IPS DF 4.7 (cell line): ENCODE data around the gene ANKRD22.
"Not testable (repeated sequence)": the region's sequence is repeated elsewhere in the genome, so short reads cannot be mapped to it uniquely, and the experiment has no call there.

Experiments
- DNase-seq: peaks from one replicate; pipeline ENCODE4 v3.0.0-alpha.2; 2013; ENCODE audit warnings: low spot score; ENCODE audit errors: extremely low read depth

Gene ANKRD22

DNA sequence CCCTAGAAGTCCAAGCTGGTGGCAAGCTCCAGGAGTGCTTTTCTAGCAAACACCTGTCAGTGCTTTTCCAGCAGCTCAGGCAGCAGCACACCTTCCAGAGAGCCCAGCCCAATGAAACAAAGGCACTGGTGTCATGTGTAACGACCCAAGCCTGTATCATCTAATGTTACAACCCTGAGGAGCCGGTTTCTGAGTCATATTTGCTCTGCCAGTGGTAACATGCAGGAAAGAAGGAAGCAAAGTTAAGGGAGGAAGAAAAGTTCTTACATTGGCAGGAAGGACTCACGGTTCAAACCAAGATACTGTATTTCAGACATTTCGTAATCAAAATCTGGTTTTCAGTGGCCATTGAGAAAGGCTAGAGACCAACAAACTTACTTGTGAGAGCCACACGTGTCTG, at the start of gene ANKRD22:
TSS of gene ANKRD22 (minus strand) at position 139 of the 400 bp plus-strand sequence. CDS start 237 bp downstream, outside the sequence.
- DNase-seq: no peak

GRCh38 chr10:88899886-88900285, 48.2 kb upstream of the ANKRD22 start:
- no peak for DNase-seq

GRCh38 chr10:88898727-88899126, 47.1 kb upstream of the ANKRD22 start:
- DNase-seq: no peak

- no peak for DNase-seq
Measured at GRCh38 chr10:88896994-88897853, 45.6 kb upstream of the ANKRD22 start.

DNA sequence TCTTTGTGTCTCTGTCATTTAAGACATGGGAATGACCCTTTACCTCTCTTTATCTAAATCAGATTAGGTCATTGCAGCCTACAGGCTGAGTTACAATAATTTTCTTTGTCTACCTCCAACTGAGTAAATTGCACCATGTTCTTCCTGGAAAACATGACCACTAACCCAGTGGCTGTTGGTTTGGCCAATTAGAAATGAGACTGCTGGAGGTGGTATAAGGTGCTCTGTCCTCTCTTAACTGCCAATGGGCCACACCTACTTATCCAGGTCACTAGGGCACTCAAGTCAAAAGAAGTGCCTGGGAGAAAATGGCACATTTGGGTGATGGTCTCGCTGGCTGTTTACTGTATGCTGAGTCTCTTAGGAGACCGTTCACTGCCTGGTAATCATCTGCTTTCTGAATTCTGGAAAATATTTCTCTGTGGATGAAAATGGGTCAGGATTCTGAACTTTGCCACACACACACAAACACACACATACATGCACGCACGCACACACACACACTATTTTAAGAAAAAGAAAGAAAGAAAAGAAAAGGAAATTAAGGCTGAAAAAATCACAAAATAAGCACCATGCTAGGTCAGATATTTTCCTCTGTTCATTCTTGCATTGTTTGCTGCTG, 44.8 kb upstream of the ANKRD22 start:
- no peak for DNase-seq

GRCh38 chr10:88895250-88895649, 43.6 kb upstream of the ANKRD22 start:
- DNase-seq: no peak

DNA sequence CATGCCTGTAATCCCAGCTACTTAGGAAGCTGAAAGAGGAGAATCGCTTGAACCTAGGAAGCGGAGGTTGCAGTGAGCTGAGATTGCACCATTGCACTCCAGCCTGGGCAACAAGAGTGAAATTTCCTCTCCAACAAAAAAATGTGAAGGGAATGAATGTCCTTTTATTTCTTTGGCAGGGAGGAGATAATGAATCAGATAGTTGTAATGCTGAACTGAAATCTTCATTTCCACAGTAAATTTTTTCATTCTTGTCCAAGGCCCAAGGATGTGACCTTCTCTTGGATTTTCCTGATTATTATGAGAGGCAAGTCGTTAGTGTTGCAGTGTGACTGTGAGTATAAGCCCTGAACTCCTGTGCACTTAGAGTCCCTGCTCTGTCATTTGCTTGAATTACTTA, 42.0 kb upstream of the ANKRD22 start:
- no peak for DNase-seq

- DNase-seq: no peak
Measured at GRCh38 chr10:88892222-88892967, 40.8 kb upstream of the ANKRD22 start.

DNA sequence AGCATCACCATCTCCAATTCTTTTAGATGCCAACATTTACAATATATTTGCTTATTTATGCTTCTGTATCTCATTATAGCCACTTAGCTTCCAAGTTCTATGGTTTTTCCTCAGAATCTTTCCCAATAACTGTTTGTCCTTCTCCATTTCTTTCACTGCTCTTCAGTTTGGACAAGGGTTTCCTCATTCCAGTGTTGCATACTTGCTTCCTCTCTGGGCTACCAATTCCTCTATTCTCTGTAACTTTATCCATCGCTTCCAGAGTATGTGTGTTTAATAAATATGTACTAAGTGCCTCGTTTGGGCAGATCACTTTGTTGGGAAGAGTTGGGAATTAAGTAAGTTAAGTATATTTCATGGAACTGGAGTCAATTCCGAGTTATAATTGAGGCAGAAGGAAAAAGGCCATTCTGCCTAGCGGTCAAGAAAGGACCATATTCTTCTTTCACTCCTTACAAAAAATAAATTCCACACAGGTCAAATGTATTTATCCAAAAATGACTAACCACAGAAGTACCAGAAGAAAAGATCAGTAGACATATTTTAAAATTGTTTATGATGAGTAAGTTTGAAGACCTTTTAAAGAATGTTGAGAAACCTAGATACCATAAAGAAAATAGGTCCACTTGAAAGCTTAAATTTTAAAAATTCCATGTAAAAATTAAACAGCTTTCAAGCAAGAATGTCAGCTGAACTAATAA, 39.2 kb upstream of the ANKRD22 start:
- DNase-seq: no peak

- no peak for DNase-seq
Measured at GRCh38 chr10:88889559-88890337, 38.1 kb upstream of the ANKRD22 start.

- no peak for DNase-seq
Measured at GRCh38 chr10:88888810-88889445, 37.3 kb upstream of the ANKRD22 start.

DNA sequence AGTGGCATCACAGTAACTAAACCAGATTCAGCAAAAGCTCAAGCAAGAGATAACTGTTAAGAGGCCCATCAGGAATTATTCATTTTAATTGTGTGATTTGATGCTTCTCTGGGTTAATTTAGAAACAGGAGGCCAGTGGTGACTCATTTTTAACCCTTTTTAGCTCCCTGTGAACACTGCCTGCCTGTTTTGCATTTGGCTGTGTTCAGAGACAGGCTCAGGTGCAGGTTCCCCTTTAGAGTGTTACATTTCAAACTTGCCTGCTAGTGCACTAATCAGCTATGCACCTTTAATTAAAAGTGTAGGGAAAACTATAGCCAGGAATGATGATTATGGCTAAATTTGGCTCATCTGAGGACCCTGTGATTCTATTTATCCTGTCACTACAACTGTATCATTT, 34.9 kb upstream of the ANKRD22 start:
- DNase-seq: no peak

DNA sequence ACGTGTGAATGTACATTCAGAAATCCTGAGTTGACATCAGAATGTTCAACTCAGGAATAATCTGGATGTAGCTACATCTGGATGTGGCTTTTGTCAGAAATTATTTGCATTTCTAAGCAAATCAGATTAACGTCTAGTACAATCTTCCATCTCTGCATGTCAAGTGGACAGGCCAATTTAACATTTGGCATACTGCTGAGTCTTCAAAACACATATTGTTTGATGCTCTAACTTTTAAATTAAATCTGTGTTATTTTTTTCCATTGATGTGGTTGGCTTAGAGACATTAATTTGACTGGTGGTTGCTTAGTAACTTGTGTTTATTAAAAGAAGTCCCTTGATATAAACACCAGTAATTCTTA, 31.8 kb upstream of the ANKRD22 start:
- no peak for DNase-seq

- DNase-seq: not testable (repeated sequence)
Measured at GRCh38 chr10:88882646-88883447, 31.2 kb upstream of the ANKRD22 start.

- no peak for DNase-seq
Measured at GRCh38 chr10:88881922-88882645, 30.4 kb upstream of the ANKRD22 start.

DNA sequence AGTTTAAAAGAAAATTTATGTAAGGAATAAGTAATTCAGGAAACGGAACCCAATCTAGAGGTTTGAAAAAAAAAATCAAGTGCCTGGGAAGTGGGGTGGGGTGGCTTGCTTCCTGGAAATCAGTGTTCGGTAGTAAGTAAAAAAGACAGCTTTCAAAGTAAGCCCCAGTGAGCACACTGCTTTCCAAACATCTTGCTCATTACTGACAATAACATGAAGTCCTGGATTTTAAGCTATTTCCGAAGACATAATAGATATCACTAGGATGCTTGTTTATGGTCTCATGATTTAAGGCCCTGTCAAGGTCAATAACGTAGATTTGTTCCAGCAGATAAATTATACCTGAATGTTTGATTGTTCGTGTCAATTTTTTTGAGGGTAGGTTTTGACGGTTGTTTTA, 29.7 kb upstream of the ANKRD22 start:
- no peak for DNase-seq

- no peak for DNase-seq
Measured at GRCh38 chr10:88880282-88881076, 28.8 kb upstream of the ANKRD22 start.
